Neural cell (in vitro differentiated cells): ENCODE results near the gene GAN.

Experiments
- CTCF ChIP-seq: fragments of 450-650 bp; IDR thresholded peaks from 2 replicates; pipeline ENCODE4 v1.5.1; 2014; ENCODE audit warnings: antibody characterized with exemption, mild to moderate bottlenecking, moderate library complexity; ENCODE audit not compliant: poor library complexity, severe bottlenecking
- EP300 ChIP-seq: fragments of 450-650 bp; conservative IDR thresholded peaks from 2 replicates; pipeline ENCODE4 v1.6.1; 2014; ENCODE audit warnings: antibody characterized with exemption, mild to moderate bottlenecking, moderate library complexity; ENCODE audit not compliant: poor library complexity, severe bottlenecking
- EZH2 ChIP-seq: fragments of 200-600, 300-800 bp; shearing (Covaris generic), sonication (generic); IDR thresholded peaks from 2 replicates; pipeline ENCODE4 v1.6.1; 2014; ENCODE audit warnings: antibody characterized with exemption, low read length, borderline replicate concordance, mild to moderate bottlenecking; ENCODE audit not compliant: insufficient read depth, poor library complexity, severe bottlenecking
- MXI1 ChIP-seq: fragments of 450-650 bp; conservative IDR thresholded peaks from 2 replicates; pipeline ENCODE4 v1.6.1; 2014; ENCODE audit warnings: antibody characterized with exemption, mild to moderate bottlenecking; ENCODE audit not compliant: poor library complexity, severe bottlenecking
- POLR2AphosphoS5 ChIP-seq: IDR thresholded peaks from 2 replicates; pipeline ENCODE4 v1.6.1; 2012
- TF ChIP-seq, protein P1 (sequence below): IDR thresholded peaks from 2 replicates; pipeline ENCODE4 v1.6.1; 2012; ENCODE audit warnings: borderline replicate concordance

DNA sequence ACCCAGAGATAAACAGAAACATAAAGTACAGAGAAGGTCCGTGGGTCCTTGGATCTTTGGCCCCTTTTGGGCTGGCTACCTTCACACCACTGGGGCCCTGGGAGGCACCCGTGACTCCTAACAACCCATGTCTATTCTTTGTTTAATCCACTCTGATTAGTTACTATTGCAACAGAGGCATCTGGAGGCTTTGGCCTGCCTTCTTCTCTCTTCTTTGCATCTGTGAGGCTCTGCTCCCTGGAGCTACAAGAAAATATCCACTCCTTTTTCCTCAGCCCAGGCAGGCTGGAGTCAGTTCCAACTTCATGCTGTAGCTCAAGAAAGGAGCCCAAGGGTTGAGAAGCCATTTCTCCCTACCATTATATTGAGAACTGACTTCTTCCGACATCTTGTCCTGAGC is 120.3 kb downstream of the GAN start:
- TF ChIP-seq CTCF (no peak), MXI1 (no peak), EZH2 (no peak), POLR2AphosphoS5 (no peak), EP300 (no peak)
- TF ChIP-seq, protein P1, sequence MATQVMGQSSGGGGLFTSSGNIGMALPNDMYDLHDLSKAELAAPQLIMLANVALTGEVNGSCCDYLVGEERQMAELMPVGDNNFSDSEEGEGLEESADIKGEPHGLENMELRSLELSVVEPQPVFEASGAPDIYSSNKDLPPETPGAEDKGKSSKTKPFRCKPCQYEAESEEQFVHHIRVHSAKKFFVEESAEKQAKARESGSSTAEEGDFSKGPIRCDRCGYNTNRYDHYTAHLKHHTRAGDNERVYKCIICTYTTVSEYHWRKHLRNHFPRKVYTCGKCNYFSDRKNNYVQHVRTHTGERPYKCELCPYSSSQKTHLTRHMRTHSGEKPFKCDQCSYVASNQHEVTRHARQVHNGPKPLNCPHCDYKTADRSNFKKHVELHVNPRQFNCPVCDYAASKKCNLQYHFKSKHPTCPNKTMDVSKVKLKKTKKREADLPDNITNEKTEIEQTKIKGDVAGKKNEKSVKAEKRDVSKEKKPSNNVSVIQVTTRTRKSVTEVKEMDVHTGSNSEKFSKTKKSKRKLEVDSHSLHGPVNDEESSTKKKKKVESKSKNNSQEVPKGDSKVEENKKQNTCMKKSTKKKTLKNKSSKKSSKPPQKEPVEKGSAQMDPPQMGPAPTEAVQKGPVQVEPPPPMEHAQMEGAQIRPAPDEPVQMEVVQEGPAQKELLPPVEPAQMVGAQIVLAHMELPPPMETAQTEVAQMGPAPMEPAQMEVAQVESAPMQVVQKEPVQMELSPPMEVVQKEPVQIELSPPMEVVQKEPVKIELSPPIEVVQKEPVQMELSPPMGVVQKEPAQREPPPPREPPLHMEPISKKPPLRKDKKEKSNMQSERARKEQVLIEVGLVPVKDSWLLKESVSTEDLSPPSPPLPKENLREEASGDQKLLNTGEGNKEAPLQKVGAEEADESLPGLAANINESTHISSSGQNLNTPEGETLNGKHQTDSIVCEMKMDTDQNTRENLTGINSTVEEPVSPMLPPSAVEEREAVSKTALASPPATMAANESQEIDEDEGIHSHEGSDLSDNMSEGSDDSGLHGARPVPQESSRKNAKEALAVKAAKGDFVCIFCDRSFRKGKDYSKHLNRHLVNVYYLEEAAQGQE = no peak
